Ammon's horn (tissue), 1 donor: ENCODE results near the gene BBS9.

ENCODE experiments used
- DNase-seq: peaks from one replicate; pipeline ENCODE4 v3.0.0-alpha.2; 2016; ENCODE audit warnings: low spot score

The BBS9 gene

GRCh38 chr7:33127085-33127484, 2.3 kb upstream of the BBS9 start:
- no peak for DNase-seq

GRCh38 chr7:33128631-33128989, 754 bp upstream of the BBS9 start:
- no peak for DNase-seq

GRCh38 chr7:33129806-33130153, 416 bp downstream of the BBS9 start:
- DNase-seq: no peak

GRCh38 chr7:33130184-33130583, 820 bp downstream of the BBS9 start:
- DNase-seq: no peak

- DNase-seq: no peak
Observed at GRCh38 chr7:33137103-33137502, 7.7 kb downstream of the BBS9 start.

GRCh38 chr7:33142585-33142984, 13.2 kb downstream of the BBS9 start:
- no peak for DNase-seq

- DNase-seq: peak; percentile 20
Observed at GRCh38 chr7:33143996-33144718, 14.8 kb downstream of the BBS9 start.

GRCh38 chr7:33145156-33145555, 15.8 kb downstream of the BBS9 start:
- DNase-seq: no peak

GRCh38 chr7:33152087-33152486, 22.7 kb downstream of the BBS9 start:
- no peak for DNase-seq

GRCh38 chr7:33155811-33156210, 26.4 kb downstream of the BBS9 start:
- no peak for DNase-seq

GRCh38 chr7:33156441-33156840, 27.1 kb downstream of the BBS9 start:
- no peak for DNase-seq

GRCh38 chr7:33157311-33157710, 27.9 kb downstream of the BBS9 start:
- DNase-seq: no peak

GRCh38 chr7:33157781-33158180, 28.4 kb downstream of the BBS9 start:
- no peak for DNase-seq

GRCh38 chr7:33177876-33178275, 48.5 kb downstream of the BBS9 start:
- DNase-seq: no peak

GRCh38 chr7:33179519-33179918, 50.2 kb downstream of the BBS9 start:
- no peak for DNase-seq

- no peak for DNase-seq
Observed at GRCh38 chr7:33183504-33183903, 54.1 kb downstream of the BBS9 start.

GRCh38 chr7:33184828-33185227, 55.5 kb downstream of the BBS9 start:
- DNase-seq: no peak

- peak; percentile 58 for DNase-seq
Observed at GRCh38 chr7:33185786-33186185, 56.4 kb downstream of the BBS9 start.

GRCh38 chr7:33186192-33186591, 56.8 kb downstream of the BBS9 start:
- no peak for DNase-seq

- DNase-seq: no peak
Observed at GRCh38 chr7:33190688-33191304, 61.4 kb downstream of the BBS9 start.

GRCh38 chr7:33191340-33191739, 62.0 kb downstream of the BBS9 start:
- no peak for DNase-seq

- DNase-seq: no peak
Observed at GRCh38 chr7:33192695-33193291, 63.4 kb downstream of the BBS9 start.

- DNase-seq: no peak
Observed at GRCh38 chr7:33193308-33193864, 64.0 kb downstream of the BBS9 start.
